HG02852 (cell line): ENCODE data around the gene ACSS3.

Experiments used
- ATAC-seq: cut with Tn5 transposase; IDR thresholded peaks from one replicate; pipeline ENCODE4 v1.9.1; 2021; ENCODE audit warnings: mild to moderate bottlenecking, moderate library complexity; ENCODE audit not compliant: unreplicated experiment

The ACSS3 gene

DNA sequence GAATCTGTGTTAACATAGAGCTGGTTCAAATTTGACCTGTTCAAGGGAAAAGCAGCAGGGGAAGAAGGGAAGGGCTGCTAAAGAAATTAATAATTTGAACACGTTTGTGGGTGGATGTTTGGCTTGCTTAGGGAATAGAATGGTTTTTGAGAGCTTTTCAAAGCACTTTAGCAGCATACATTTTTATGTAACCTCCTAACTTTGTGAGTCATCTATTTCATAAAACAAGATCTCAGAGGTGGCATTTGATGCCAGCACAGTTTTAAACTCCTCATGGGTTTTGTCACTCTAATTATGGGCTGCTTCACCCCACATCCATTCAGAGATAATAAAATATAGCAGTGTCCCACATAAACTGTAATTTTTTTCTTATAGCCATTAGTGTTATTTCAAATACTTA lies 143.8 kb downstream of the ACSS3 start:
- no peak for ATAC-seq

GRCh38 chr12:81222846-81223592 lies 145.1 kb downstream of the ACSS3 start:
- ATAC-seq = no peak

DNA sequence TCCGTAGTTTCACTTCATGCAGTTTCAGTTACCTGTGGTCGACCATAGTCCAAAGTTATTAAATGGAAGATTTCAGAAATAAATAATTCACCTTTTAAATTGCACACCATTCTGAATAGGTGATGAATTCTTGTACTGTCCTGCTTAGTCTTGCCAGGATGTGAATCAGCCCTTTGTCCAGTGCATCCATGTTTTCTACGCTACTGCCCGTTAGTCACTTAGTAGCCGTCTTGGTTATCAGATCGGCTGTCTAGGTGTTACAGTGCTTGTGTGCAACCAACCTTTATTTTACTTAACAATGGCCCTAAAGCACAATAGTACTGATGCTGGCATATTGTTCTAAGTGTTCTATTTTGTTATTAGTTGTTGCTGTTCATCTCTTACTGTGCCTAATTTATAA lies 146.7 kb downstream of the ACSS3 start:
- ATAC-seq = no peak

GRCh38 chr12:81229759-81230158 lies 151.9 kb downstream of the ACSS3 start:
- ATAC-seq = no peak

DNA sequence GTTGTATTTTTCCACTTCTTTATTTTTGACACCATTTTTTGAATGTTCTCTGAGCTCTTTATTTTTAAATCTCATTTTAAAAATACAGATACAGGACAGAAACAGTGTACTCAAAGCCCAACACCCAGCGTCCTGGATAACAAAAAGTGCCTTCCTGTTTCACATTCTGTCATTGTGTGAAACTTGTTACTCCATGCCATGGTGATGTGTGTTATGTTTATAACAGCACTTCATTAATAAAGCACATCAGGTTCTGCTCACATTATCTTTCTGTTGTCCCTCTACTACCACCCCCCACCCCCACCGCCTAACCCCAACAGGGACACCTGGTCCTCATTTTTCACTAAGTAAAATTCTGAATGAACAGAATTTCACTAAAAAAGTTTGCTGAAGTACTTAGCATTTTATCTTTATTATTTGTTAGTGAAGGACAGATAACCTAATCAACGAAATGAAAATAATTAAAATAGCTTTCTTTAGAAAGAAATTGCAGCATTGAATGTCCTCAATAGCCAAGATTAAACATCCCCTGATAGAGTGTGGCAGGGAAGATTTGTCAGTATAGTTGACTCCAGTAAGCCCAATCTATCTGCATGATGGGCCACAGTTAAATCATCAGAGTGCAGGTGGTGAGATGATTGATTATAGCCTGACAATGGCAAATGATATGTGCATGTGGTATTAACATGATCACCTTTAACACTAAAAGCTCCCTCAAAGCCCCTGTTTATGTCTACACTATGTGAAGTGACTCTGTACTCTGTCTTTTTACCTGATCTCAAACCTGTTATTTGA lies 153.9 kb downstream of the ACSS3 start:
- ATAC-seq = no peak

- no peak for ATAC-seq
These were observed 167.6 kb downstream of the ACSS3 start for GRCh38 chr12:81245458-81245857.

- no peak for ATAC-seq
These were observed 168.2 kb downstream of the ACSS3 start for GRCh38 chr12:81245907-81246570.

DNA sequence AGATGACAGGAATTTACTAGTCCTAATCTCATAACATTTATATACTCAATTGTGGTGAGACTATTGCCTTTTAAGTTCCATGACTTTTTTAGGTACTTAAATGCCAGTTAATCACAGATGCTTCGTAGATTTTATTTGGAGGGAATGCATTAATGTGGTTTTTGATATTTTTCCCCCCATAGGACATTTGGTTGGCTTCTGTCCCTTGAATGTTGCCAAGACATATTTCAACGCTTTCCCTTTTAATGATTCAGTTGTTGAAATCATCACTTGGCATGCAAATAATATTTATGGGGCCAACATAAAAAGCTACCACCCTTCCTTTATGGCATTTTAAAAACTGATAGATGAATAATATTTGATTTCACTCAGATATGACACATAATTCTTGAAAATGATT lies 172.1 kb downstream of the ACSS3 start:
- ATAC-seq = no peak

- no peak for ATAC-seq
These were observed 174.3 kb downstream of the ACSS3 start for GRCh38 chr12:81252228-81252627.

GRCh38 chr12:81253360-81253759 lies 175.5 kb downstream of the ACSS3 start:
- no peak for ATAC-seq

- no peak for ATAC-seq
These were observed 177.6 kb downstream of the ACSS3 start for GRCh38 chr12:81255456-81255855.

- no peak for ATAC-seq
These were observed 178.1 kb downstream of the ACSS3 start for GRCh38 chr12:81255947-81256346.

DNA sequence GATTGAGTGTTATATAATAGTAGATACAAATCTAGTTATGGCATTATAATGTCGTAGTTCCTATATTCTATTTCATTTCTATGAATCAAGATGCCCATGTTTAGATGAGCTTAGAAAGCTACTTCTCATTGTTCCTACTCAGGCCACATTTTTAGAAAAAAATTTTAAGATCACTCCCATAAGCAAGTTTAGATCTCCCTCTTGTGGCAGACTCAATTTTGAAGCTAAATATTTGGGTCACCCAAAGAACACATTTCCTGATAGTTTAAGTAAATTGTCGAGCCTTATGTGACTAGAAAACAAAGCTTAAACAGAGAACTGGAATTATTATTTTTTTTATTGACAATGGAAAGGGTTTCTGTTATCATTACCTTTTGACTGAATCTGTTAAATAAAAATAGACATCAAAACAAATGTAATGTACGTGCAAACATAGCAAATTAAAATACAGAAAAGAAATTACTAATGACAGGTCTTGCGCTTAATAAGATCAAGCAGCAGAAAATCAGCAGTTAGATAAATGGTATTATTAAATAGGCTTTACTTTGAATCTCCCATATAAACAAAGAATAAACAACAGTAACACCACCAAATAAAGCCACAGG lies 180.2 kb downstream of the ACSS3 start:
- no peak for ATAC-seq

DNA sequence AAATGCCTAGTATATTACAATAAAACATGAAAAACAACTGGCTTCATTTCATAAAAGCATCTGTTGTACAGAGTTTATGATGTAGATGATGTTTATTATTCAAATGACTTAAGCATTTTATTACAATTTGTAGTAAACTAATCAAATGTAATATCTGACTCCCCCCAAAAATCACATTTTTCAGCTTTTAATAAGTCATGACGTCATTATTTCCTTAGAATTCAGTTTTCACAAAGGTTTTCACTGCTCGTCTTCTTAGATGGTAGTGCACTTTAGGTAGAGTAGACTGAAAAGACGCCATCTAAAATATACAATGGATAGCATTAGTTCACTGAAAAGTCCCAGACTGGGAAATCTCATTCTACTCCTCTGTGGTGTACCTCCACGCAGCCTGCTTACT lies 181.5 kb downstream of the ACSS3 start:
- no peak for ATAC-seq

GRCh38 chr12:81261508-81262207 lies 183.8 kb downstream of the ACSS3 start:
- no peak for ATAC-seq

- ATAC-seq = no peak
These were observed 185.2 kb downstream of the ACSS3 start for GRCh38 chr12:81263072-81263471.

DNA sequence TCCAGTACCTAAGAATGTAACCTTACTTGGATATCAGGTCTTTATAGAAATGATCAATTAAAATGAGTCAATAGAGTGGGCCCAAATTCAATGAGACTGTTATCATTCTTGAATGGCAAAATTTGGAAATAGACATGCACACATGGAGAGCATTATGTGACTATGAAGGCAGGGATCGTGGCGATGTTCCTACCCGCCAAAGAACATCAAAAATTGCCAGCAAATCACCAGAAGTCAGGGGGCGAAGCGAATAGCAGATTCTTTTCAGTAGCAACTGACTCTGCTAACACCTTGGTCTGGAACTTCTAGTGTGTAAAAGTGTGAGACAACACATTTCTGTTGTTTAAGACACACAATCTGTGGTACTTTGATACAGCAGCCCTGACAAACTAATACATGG lies 192.5 kb downstream of the ACSS3 start:
- ATAC-seq = no peak

GRCh38 chr12:81274637-81275529 lies 197.0 kb downstream of the ACSS3 start:
- ATAC-seq = no peak

- no peak for ATAC-seq
These were observed 206.3 kb downstream of the ACSS3 start for GRCh38 chr12:81284137-81284536.

DNA sequence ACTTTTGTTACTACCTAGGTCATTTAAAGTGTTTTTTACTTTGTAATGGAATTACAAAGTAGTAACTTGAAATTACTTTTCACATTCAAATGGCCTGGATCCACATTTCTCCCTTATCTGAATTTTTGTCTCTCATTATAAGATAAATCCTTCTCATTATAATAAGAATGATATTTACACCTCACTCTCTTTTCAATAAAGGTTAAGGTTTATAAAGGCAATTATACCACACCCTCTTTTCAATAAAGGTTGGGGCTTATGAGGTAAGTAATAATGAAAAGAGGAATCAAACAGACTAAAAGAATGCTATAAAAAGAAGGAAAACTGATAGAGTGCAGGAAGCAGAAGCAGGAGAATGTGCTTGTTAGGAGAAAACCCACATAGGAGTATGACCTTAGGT lies 210.8 kb downstream of the ACSS3 start:
- no peak for ATAC-seq
